T-helper 17 cell (primary cell): ENCODE measurements around the gene BARHL2. TPM values are rescaled to one million over a fixed set of nuclear protein-coding genes. Genes with fewer than 3 reads are reported as not detected.

Source experiments
- ATAC-seq: fragments of 150-1000 bp; cut with Tn5 transposase; 2 replicates; pipeline ENCODE4 v1.10.0; 2021; ENCODE audit warnings: mild to moderate bottlenecking, moderate library complexity
- DNase-seq, 3 donors: peaks; one replicate each; pipeline versions ENCODE4 v3.0.0 to v3.0.0-alpha.2; 2020 to 2021
- H3K9me3 ChIP-seq: one replicate; pipeline ENCODE4 v1.7.0; 2013; ENCODE audit warnings: low read length, mild to moderate bottlenecking; ENCODE audit not compliant: control insufficient read depth, poor library complexity, severe bottlenecking
- H3K27ac Mint-ChIP-seq: one replicate; pipeline ENCODE4 v1.8.0; 2022; ENCODE audit warnings: mild to moderate bottlenecking, moderate library complexity, mixed read lengths
- H3K27me3 Mint-ChIP-seq: one replicate; pipeline ENCODE4 v1.8.0; 2022; ENCODE audit warnings: mixed read lengths
- H3K36me3 Mint-ChIP-seq: one replicate; pipeline ENCODE4 v1.8.0; 2022; ENCODE audit warnings: low read depth, mixed read lengths
- H3K4me1 Mint-ChIP-seq: one replicate; pipeline ENCODE4 v1.8.0; 2022; ENCODE audit warnings: mild to moderate bottlenecking, mixed read lengths
- H3K4me3 Mint-ChIP-seq: one replicate; pipeline ENCODE4 v1.8.0; 2022; ENCODE audit warnings: mild to moderate bottlenecking, moderate library complexity, mixed read lengths
- total RNA-seq, 4 donors: library from RNA in 2 of 4; stranded (reverse) in 2 of 4; gene quantifications; one replicate each; pipeline ENCODE4 v1.2.3 and lab custom pipeline; 2022 to 2026

Gene BARHL2
- not detected for total RNA-seq
- total RNA-seq (lab: John Stamatoyannopoulos, UW) = 0 reads per million in 2 donors

- Mint-ChIP-seq H3K36me3 (peaks cover 14% of the 10 kb centered on the region), H3K27ac (peak within 1 kb of the TSS; percentile 91), H3K4me1 (peaks cover 16% of the 10 kb centered on the region), H3K4me3 (peak within 1 kb of the TSS; percentile 81), H3K27me3 (peaks cover 80% of the 10 kb centered on the region)
- DNase-seq (no peak), ATAC-seq (no peak)
- peaks cover 4% of the 10 kb centered on the region for H3K9me3 ChIP-seq
Observed at GRCh38 chr1:90716552-90717355, at the start of gene BARHL2. BARHL2 (minus strand) TSS chr1:90717302; CDS start chr1:90717195, 107 bp downstream.

GRCh38 chr1:90763930-90764329, 46.8 kb upstream of the BARHL2 start:
- no peak overlapping the region for H3K27ac Mint-ChIP-seq
- DNase-seq (no peak), ATAC-seq (no peak)
- no peaks in the 10 kb centered on the region for H3K4me1 Mint-ChIP-seq
- no peaks in the 10 kb centered on the region for H3K36me3 Mint-ChIP-seq
- H3K27me3 Mint-ChIP-seq = peaks cover 44% of the 10 kb centered on the region
- H3K9me3 ChIP-seq = no peaks in the 10 kb centered on the region
- H3K4me3 Mint-ChIP-seq = no peak overlapping the region

GRCh38 chr1:90763506-90763905, 46.4 kb upstream of the BARHL2 start:
- no peaks in the 10 kb centered on the region for H3K36me3 Mint-ChIP-seq
- no peak for DNase-seq
- ATAC-seq = no peak
- no peaks in the 10 kb centered on the region for H3K9me3 ChIP-seq
- no peaks in the 10 kb centered on the region for H3K4me1 Mint-ChIP-seq
- no peak overlapping the region for H3K4me3 Mint-ChIP-seq
- no peak overlapping the region for H3K27ac Mint-ChIP-seq
- peaks cover 44% of the 10 kb centered on the region for H3K27me3 Mint-ChIP-seq

- H3K9me3 ChIP-seq = no peaks in the 10 kb centered on the region
- H3K4me3 Mint-ChIP-seq = no peak overlapping the region
- ATAC-seq (no peak), DNase-seq (no peak)
- H3K36me3 Mint-ChIP-seq = peaks cover 2% of the 10 kb centered on the region
- no peaks in the 10 kb centered on the region for H3K4me1 Mint-ChIP-seq
- peaks cover 45% of the 10 kb centered on the region for H3K27me3 Mint-ChIP-seq
- H3K27ac Mint-ChIP-seq = no peak overlapping the region
Observed at GRCh38 chr1:90761781-90762589, 44.9 kb upstream of the BARHL2 start.

- no peak overlapping the region for H3K4me3 Mint-ChIP-seq
- no peaks in the 10 kb centered on the region for H3K4me1 Mint-ChIP-seq
- H3K36me3 Mint-ChIP-seq = peaks cover 2% of the 10 kb centered on the region
- H3K27ac Mint-ChIP-seq = no peak overlapping the region
- ATAC-seq (no peak), DNase-seq (no peak)
- peaks cover 47% of the 10 kb centered on the region for H3K27me3 Mint-ChIP-seq
- no peaks in the 10 kb centered on the region for H3K9me3 ChIP-seq
Observed at GRCh38 chr1:90761156-90761555, 44.1 kb upstream of the BARHL2 start.

- Mint-ChIP-seq H3K36me3 (peaks cover 2% of the 10 kb centered on the region), H3K4me3 (no peak overlapping the region), H3K27me3 (peaks cover 66% of the 10 kb centered on the region), H3K27ac (no peak overlapping the region), H3K4me1 (no peaks in the 10 kb centered on the region)
- no peaks in the 10 kb centered on the region for H3K9me3 ChIP-seq
- DNase-seq = no peak
- no peak for ATAC-seq
Observed at GRCh38 chr1:90753556-90753955, 36.5 kb upstream of the BARHL2 start.

GRCh38 chr1:90748668-90749067, 31.6 kb upstream of the BARHL2 start:
- H3K27me3 Mint-ChIP-seq = peaks cover 61% of the 10 kb centered on the region
- no peaks in the 10 kb centered on the region for H3K9me3 ChIP-seq
- DNase-seq (no peak), ATAC-seq (no peak)
- H3K4me1 Mint-ChIP-seq = no peaks in the 10 kb centered on the region
- no peak overlapping the region for H3K4me3 Mint-ChIP-seq
- H3K36me3 Mint-ChIP-seq = peaks cover 2% of the 10 kb centered on the region
- no peak overlapping the region for H3K27ac Mint-ChIP-seq

GRCh38 chr1:90746857-90747256, 29.8 kb upstream of the BARHL2 start:
- Mint-ChIP-seq H3K27me3 (peaks cover 47% of the 10 kb centered on the region), H3K4me1 (no peaks in the 10 kb centered on the region), H3K36me3 (peaks cover 4% of the 10 kb centered on the region), H3K27ac (no peak overlapping the region), H3K4me3 (no peak overlapping the region)
- DNase-seq = no peak
- H3K9me3 ChIP-seq = no peaks in the 10 kb centered on the region
- no peak for ATAC-seq

- Mint-ChIP-seq H3K4me1 (no peaks in the 10 kb centered on the region), H3K4me3 (no peak overlapping the region), H3K36me3 (peaks cover 4% of the 10 kb centered on the region), H3K27me3 (peaks cover 43% of the 10 kb centered on the region), H3K27ac (no peak overlapping the region)
- H3K9me3 ChIP-seq = no peaks in the 10 kb centered on the region
- ATAC-seq = no peak
- no peak for DNase-seq
Observed at GRCh38 chr1:90745972-90746371, 28.9 kb upstream of the BARHL2 start.

- Mint-ChIP-seq H3K27me3 (peaks cover 87% of the 10 kb centered on the region), H3K4me1 (peaks cover 16% of the 10 kb centered on the region), H3K27ac (no peak overlapping the region), H3K4me3 (no peak overlapping the region), H3K36me3 (peaks cover 9% of the 10 kb centered on the region)
- ATAC-seq (no peak), DNase-seq (no peak)
- H3K9me3 ChIP-seq = no peaks in the 10 kb centered on the region
Observed at GRCh38 chr1:90732136-90732535, 15.0 kb upstream of the BARHL2 start.

- DNase-seq (no peak), ATAC-seq (no peak)
- H3K9me3 ChIP-seq = no peaks in the 10 kb centered on the region
- H3K27ac Mint-ChIP-seq = no peak overlapping the region
- peaks cover 7% of the 10 kb centered on the region for H3K36me3 Mint-ChIP-seq
- H3K4me1 Mint-ChIP-seq = peaks cover 16% of the 10 kb centered on the region
- peaks cover 87% of the 10 kb centered on the region for H3K27me3 Mint-ChIP-seq
- no peak overlapping the region for H3K4me3 Mint-ChIP-seq
Observed at GRCh38 chr1:90731382-90732050, 14.4 kb upstream of the BARHL2 start.

- Mint-ChIP-seq H3K27ac (peak overlapping the region; percentile 5), H3K27me3 (peaks cover 87% of the 10 kb centered on the region), H3K4me3 (peak overlapping the region; percentile 78), H3K36me3 (peaks cover 7% of the 10 kb centered on the region), H3K4me1 (peaks cover 22% of the 10 kb centered on the region)
- DNase-seq (no peak), ATAC-seq (peak; percentile 18)
- H3K9me3 ChIP-seq = peaks cover 4% of the 10 kb centered on the region
Observed at GRCh38 chr1:90730243-90731022, 13.3 kb upstream of the BARHL2 start.
